DOHH2 (cell line): ENCODE measurements around the gene RIPOR3.

Experiments used
- H3F3A ChIP-seq: fragments of 200-600 bp; sonication (generic), shearing (Covaris generic); 2 replicates; pipeline ENCODE4 v1.6.0; 2016; ENCODE audit warnings: antibody characterized with exemption, mild to moderate bottlenecking; ENCODE audit not compliant: control insufficient read depth, insufficient read depth
- H3K27ac ChIP-seq: fragments of 200-600 bp; sonication (generic); 2 replicates; pipeline ENCODE4 v1.5.1; 2014; ENCODE audit warnings: low read depth, mild to moderate bottlenecking, low read length, moderate library complexity
- H3K27me3 ChIP-seq: fragments of 200-600 bp; sonication (generic); 2 replicates; pipeline ENCODE4 v1.6.1; 2014; ENCODE audit warnings: mild to moderate bottlenecking, low read length, mixed read lengths; ENCODE audit not compliant: control insufficient read depth
- H3K36me3 ChIP-seq: fragments of 200-600 bp; sonication (generic); 2 replicates; pipeline ENCODE4 v1.6.1; 2014; ENCODE audit warnings: mild to moderate bottlenecking, low read length, moderate library complexity, mixed read lengths; ENCODE audit not compliant: control insufficient read depth
- H3K4me1 ChIP-seq: fragments of 200-600 bp; sonication (generic); 2 replicates; pipeline ENCODE4 v1.6.1; 2014; ENCODE audit warnings: mild to moderate bottlenecking, low read length, mixed read lengths; ENCODE audit not compliant: control insufficient read depth
- H3K4me2 ChIP-seq: fragments of 200-600 bp; sonication (generic); 2 replicates; pipeline ENCODE4 v1.6.0; 2014; ENCODE audit warnings: mild to moderate bottlenecking, low read length, moderate library complexity
- H3K4me3 ChIP-seq: fragments of 200-600 bp; sonication (generic); 2 replicates; pipeline ENCODE4 v1.5.1; 2014; ENCODE audit warnings: mild to moderate bottlenecking, low read length, mixed read lengths
- H3K79me2 ChIP-seq: fragments of 200-600 bp; sonication (generic); 2 replicates; pipeline ENCODE4 v1.6.1; 2014; ENCODE audit warnings: mild to moderate bottlenecking, low read length, mixed read lengths; ENCODE audit not compliant: control insufficient read depth
- H3K9me2 ChIP-seq: fragments of 200-600 bp; sonication (generic); replicated peaks from 2 replicates; pipeline ENCODE4 v1.6.1; 2014; ENCODE audit warnings: mild to moderate bottlenecking, low read length, mixed read lengths; ENCODE audit not compliant: control insufficient read depth
- H3K9me3 ChIP-seq: fragments of 200-600 bp; sonication (generic); 2 replicates; pipeline ENCODE4 v1.6.1; 2014; ENCODE audit warnings: antibody characterized with exemption, low read length, mixed read lengths; ENCODE audit not compliant: control insufficient read depth, insufficient read depth
- H4K20me1 ChIP-seq: fragments of 200-600 bp; sonication (generic); 2 replicates; pipeline ENCODE4 v1.6.0; 2014; ENCODE audit warnings: low read depth, mild to moderate bottlenecking, antibody characterized with exemption, low read length, moderate library complexity; ENCODE audit not compliant: control insufficient read depth, insufficient read depth
- CTCF ChIP-seq: fragments of 200-600 bp; sonication (generic); IDR thresholded peaks from one replicate; pipeline ENCODE4 v1.5.1; 2014; ENCODE audit warnings: antibody characterized with exemption, mild to moderate bottlenecking, low read depth, low read length; ENCODE audit not compliant: poor library complexity, severe bottlenecking
- EZH2phosphoT487 ChIP-seq: fragments of 200-600 bp; sonication (generic); IDR thresholded peaks from 2 replicates; pipeline ENCODE4 v1.6.1; 2017; ENCODE audit warnings: borderline replicate concordance, mild to moderate bottlenecking, antibody characterized with exemption, low read length, moderate library complexity, mixed read lengths

The RIPOR3 gene

GRCh38 chr20:50721881-50722281 is 30.5 kb upstream of the RIPOR3 start:
- H3K4me3 ChIP-seq, result no peak overlapping the region
- no peaks in the 10 kb centered on the region for H3K9me2 ChIP-seq
- no peaks in the 10 kb centered on the region for H3K9me3 ChIP-seq
- no peaks in the 10 kb centered on the region for H3F3A ChIP-seq
- peaks cover 2% of the 10 kb centered on the region; the same call in 1 of the 2 replicates for H3K27me3 ChIP-seq
- no peaks in the 10 kb centered on the region for H3K79me2 ChIP-seq
- H3K27ac ChIP-seq, result no peak overlapping the region
- no peaks in the 10 kb centered on the region for H4K20me1 ChIP-seq
- TF ChIP-seq EZH2phosphoT487 (no peak), CTCF (no peak)
- no peaks in the 10 kb centered on the region for H3K36me3 ChIP-seq
- H3K4me1 ChIP-seq, result no peaks in the 10 kb centered on the region
- H3K4me2 ChIP-seq, result no peak overlapping the region

- Histone ChIP-seq H4K20me1 (no peaks in the 10 kb centered on the region), H3K27me3 (peaks cover 8% of the 10 kb centered on the region; the same call in 1 of the 2 replicates), H3K27ac (no peak overlapping the region), H3K36me3 (no peaks in the 10 kb centered on the region), H3F3A (no peaks in the 10 kb centered on the region), H3K9me2 (no peaks in the 10 kb centered on the region), H3K9me3 (no peaks in the 10 kb centered on the region), H3K4me3 (no peak overlapping the region), H3K79me2 (no peaks in the 10 kb centered on the region), H3K4me1 (no peaks in the 10 kb centered on the region), H3K4me2 (no peak overlapping the region)
- TF ChIP-seq EZH2phosphoT487 (no peak), CTCF (no peak)
Observed at GRCh38 chr20:50720582-50720981, 29.2 kb upstream of the RIPOR3 start.

GRCh38 chr20:50720026-50720425 is 28.7 kb upstream of the RIPOR3 start:
- TF ChIP-seq EZH2phosphoT487 (no peak), CTCF (no peak)
- no peaks in the 10 kb centered on the region for H3K36me3 ChIP-seq
- peaks cover 11% of the 10 kb centered on the region; the same call in 1 of the 2 replicates for H3K27me3 ChIP-seq
- H3F3A ChIP-seq, result no peaks in the 10 kb centered on the region
- H4K20me1 ChIP-seq, result no peaks in the 10 kb centered on the region
- H3K4me2 ChIP-seq, result no peak overlapping the region
- no peaks in the 10 kb centered on the region for H3K9me3 ChIP-seq
- H3K79me2 ChIP-seq, result no peaks in the 10 kb centered on the region
- no peak overlapping the region for H3K4me3 ChIP-seq
- H3K9me2 ChIP-seq, result no peaks in the 10 kb centered on the region
- no peak overlapping the region for H3K27ac ChIP-seq
- H3K4me1 ChIP-seq, result no peaks in the 10 kb centered on the region

- H3K4me2 ChIP-seq, result no peak overlapping the region
- peaks cover 11% of the 10 kb centered on the region; the same call in 1 of the 2 replicates for H3K27me3 ChIP-seq
- H3K79me2 ChIP-seq, result no peaks in the 10 kb centered on the region
- H3K9me2 ChIP-seq, result no peaks in the 10 kb centered on the region
- H3K9me3 ChIP-seq, result no peaks in the 10 kb centered on the region
- no peak overlapping the region for H3K4me3 ChIP-seq
- H3K36me3 ChIP-seq, result no peaks in the 10 kb centered on the region
- no peaks in the 10 kb centered on the region for H3K4me1 ChIP-seq
- TF ChIP-seq EZH2phosphoT487 (no peak), CTCF (no peak)
- no peaks in the 10 kb centered on the region for H3F3A ChIP-seq
- H4K20me1 ChIP-seq, result no peaks in the 10 kb centered on the region
- no peak overlapping the region for H3K27ac ChIP-seq
Observed at GRCh38 chr20:50719328-50719727, 28.0 kb upstream of the RIPOR3 start.
